ENCODE measurements around the gene BEND5. TPM values are rescaled to one million over a fixed set of nuclear protein-coding genes. Genes with fewer than 3 reads are reported as not detected.

BEND5 gene
- total and polyA plus RNA-seq, 2 of the 8 experiments (the other 6 are each of a cell fraction or from before 2014, with no cell fraction given): 3.8 to 7.5 TPM

GRCh38 chr1:48750109-48750508, 26.6 kb downstream of the BEND5 start (continued):
- TF ChIP-seq CHD7 (IDR thresholded peaks at IDR 0.05; ENCODE audit: insufficient replicate concordance, low read length) (no peak), SIX5 (IDR thresholded peaks at IDR 0.05; ENCODE audit: low read depth, low read length) (no peak), SAP30 (IDR thresholded peaks at IDR 0.05; ENCODE audit: insufficient read depth, insufficient replicate concordance, low read length) (no peak), CBX5 (IDR thresholded peaks at IDR 0.05; ENCODE audit: low read depth, low read length) (no peak), GABPA (IDR thresholded peaks at IDR 0.05; ENCODE audit: borderline replicate concordance, insufficient read depth, low read length) (no peak), CTBP2 (IDR thresholded peaks at IDR 0.05; ENCODE audit: borderline replicate concordance, insufficient read depth, insufficient read length, low read length) (no peak), HDAC2 (IDR thresholded peaks at IDR 0.05; ENCODE audit: borderline replicate concordance in 1 of 2, low read depth in 2 of 2, low read length in 2 of 2) (no peak), ASH2L (IDR thresholded peaks at IDR 0.05; ENCODE audit: low read length) (no peak)

Data from H1 (cell line).